A549 (cell line): ENCODE measurements around the gene EXOC2.

ENCODE experiments used
- EP300 ChIP-seq, 2 experiments: fragments of >200 bp; sonication (Bioruptor Twin); formaldehyde crosslinking; IDR thresholded peaks; 2 replicates in 1 of 2; 3 replicates in 1 of 2; pipeline ENCODE4 v1.6.1; 2016 to 2017
- MAX ChIP-seq: IDR thresholded peaks from 2 replicates; pipeline ENCODE4 v1.6.1; 2012
- TF ChIP-seq, protein P1 (sequence below): fragments of >200 bp; sonication (Bioruptor Twin); formaldehyde crosslinking; IDR thresholded peaks from 3 replicates; pipeline ENCODE4 v1.5.1; 2016

- TF ChIP-seq EP300 (IDR thresholded peaks at IDR 0.05) (no peak), MAX (no peak)
- TF ChIP-seq, protein P1, sequence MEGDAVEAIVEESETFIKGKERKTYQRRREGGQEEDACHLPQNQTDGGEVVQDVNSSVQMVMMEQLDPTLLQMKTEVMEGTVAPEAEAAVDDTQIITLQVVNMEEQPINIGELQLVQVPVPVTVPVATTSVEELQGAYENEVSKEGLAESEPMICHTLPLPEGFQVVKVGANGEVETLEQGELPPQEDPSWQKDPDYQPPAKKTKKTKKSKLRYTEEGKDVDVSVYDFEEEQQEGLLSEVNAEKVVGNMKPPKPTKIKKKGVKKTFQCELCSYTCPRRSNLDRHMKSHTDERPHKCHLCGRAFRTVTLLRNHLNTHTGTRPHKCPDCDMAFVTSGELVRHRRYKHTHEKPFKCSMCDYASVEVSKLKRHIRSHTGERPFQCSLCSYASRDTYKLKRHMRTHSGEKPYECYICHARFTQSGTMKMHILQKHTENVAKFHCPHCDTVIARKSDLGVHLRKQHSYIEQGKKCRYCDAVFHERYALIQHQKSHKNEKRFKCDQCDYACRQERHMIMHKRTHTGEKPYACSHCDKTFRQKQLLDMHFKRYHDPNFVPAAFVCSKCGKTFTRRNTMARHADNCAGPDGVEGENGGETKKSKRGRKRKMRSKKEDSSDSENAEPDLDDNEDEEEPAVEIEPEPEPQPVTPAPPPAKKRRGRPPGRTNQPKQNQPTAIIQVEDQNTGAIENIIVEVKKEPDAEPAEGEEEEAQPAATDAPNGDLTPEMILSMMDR = no peak
These were observed 184.3 kb downstream of the EXOC2 start for GRCh38 chr6:508614-509013.
